ENCODE measurements around the gene IFRD2.

Gene IFRD2

GRCh38 chr3:50269977-50270413 lies 22.2 kb downstream of the IFRD2 start:
- TF ChIP-seq, protein P1, sequence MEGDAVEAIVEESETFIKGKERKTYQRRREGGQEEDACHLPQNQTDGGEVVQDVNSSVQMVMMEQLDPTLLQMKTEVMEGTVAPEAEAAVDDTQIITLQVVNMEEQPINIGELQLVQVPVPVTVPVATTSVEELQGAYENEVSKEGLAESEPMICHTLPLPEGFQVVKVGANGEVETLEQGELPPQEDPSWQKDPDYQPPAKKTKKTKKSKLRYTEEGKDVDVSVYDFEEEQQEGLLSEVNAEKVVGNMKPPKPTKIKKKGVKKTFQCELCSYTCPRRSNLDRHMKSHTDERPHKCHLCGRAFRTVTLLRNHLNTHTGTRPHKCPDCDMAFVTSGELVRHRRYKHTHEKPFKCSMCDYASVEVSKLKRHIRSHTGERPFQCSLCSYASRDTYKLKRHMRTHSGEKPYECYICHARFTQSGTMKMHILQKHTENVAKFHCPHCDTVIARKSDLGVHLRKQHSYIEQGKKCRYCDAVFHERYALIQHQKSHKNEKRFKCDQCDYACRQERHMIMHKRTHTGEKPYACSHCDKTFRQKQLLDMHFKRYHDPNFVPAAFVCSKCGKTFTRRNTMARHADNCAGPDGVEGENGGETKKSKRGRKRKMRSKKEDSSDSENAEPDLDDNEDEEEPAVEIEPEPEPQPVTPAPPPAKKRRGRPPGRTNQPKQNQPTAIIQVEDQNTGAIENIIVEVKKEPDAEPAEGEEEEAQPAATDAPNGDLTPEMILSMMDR (IDR thresholded peaks at IDR 0.05; ENCODE audit: low read depth, low read length, missing control alignments): no peak
- H3K4me3 ChIP-seq (replicated peaks; ENCODE audit: low read depth, low read length): no peak overlapping the region

DNA sequence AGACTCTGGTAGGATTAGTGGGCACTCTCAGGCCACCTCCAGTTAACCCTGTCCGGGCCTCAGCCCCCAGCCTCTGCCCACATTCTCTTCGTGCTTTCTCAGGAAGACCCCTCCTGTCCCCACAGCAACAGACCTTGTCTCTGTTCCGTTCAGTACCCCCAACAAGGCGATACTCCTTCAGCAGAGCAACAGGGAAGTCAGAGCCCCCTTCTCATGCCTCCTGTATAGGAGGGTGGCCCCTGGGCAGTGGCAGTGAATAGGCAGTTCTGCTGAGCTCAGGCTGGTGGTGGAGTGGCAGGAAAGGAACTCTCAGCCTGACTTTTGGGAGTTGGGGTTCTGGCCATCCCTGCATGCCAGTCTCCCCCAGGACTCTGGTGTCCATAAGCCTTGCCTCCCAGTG lies 22.8 kb downstream of the IFRD2 start:
- no peak for DNase-seq (ENCODE audit: extremely low read depth, low read depth)
- TF ChIP-seq, protein P1 (IDR thresholded peaks at IDR 0.05; ENCODE audit: low read depth, low read length, missing control alignments): no peak
- peak overlapping the region; percentile 22 for H3K4me3 ChIP-seq (replicated peaks; ENCODE audit: low read depth, low read length)

More at GRCh38 chr3:50269977-50270413, 22.2 kb downstream of the IFRD2 start:
- no peak for DNase-seq (ENCODE audit: extremely low read depth, low read depth)

- no peak for DNase-seq (ENCODE audit: extremely low read depth, low read depth)
- TF ChIP-seq, protein P1 (IDR thresholded peaks at IDR 0.05; ENCODE audit: low read depth, low read length, missing control alignments): no peak
- peak within 1 kb of the TSS; percentile 22 for H3K4me3 ChIP-seq (replicated peaks; ENCODE audit: low read depth, low read length)
Observed at GRCh38 chr3:50268703-50269451, 23.4 kb downstream of the IFRD2 start, which contains the start of gene SEMA3B. SEMA3B (plus strand) TSS chr3:50269147; CDS start chr3:50269241, 94 bp downstream.

GRCh38 chr3:50268276-50268675 lies 24.0 kb downstream of the IFRD2 start:
- DNase-seq (ENCODE audit: extremely low read depth, low read depth): no peak
- H3K4me3 ChIP-seq (replicated peaks; ENCODE audit: low read depth, low read length): no peak overlapping the region
- TF ChIP-seq, protein P1 (IDR thresholded peaks at IDR 0.05; ENCODE audit: low read depth, low read length, missing control alignments): no peak

DNA sequence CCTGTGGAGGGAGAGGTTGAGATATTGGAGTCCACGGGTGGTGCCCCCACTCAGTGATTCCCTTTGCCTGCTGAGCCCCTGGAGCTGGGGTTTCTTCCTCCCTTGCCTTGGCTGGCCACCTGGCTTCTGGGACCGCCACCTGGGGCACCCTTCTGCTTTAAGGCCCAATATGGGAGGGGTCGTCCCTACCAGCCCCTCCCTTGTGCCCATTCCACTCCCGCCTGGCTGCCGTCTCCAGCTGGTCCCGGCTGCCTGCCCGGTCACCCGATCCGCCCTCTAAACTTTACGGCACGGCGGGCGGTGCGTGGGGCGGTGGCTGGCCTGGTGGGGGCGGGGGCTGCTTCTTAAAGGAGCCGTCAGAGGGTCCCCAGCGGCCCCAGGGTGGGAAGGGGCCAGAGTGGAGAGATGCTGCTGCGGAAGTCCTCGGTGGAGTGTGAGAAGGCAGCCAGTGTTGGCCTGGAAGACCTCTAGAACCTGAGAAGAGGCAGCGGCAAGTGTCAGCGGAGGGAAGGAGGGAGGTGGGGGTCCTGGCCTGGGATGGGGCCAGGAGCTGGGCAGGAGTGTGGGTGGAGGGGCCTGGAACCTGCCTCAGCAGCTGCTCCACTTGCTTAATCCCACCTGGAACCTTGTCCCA lies 24.8 kb downstream of the IFRD2 start:
- 0 out of 2 replicates have a peak overlapping the region, but pooled peaks have one; percentile 0 for H3K4me3 ChIP-seq (replicated peaks; ENCODE audit: low read depth, low read length)
- TF ChIP-seq, protein P1 (IDR thresholded peaks at IDR 0.05; ENCODE audit: low read depth, low read length, missing control alignments): no peak
- no peak for DNase-seq (ENCODE audit: extremely low read depth, low read depth)

- H3K4me3 ChIP-seq (replicated peaks; ENCODE audit: low read depth, low read length): no peak overlapping the region
- TF ChIP-seq, protein P1 (IDR thresholded peaks at IDR 0.05; ENCODE audit: low read depth, low read length, missing control alignments): no peak
- no peak for DNase-seq (ENCODE audit: extremely low read depth, low read depth)
Observed at GRCh38 chr3:50266836-50267235, 25.4 kb downstream of the IFRD2 start.

Measured in HFF-Myc (cell line).